HG03439 (cell line): Measurements from ENCODE around the gene PSTPIP1.

Experiments
- ATAC-seq: cut with Tn5 transposase; IDR thresholded peaks from one replicate; pipeline ENCODE4 v1.9.1; 2021; ENCODE audit warnings: mild to moderate bottlenecking, moderate library complexity; ENCODE audit not compliant: unreplicated experiment

Gene PSTPIP1

DNA sequence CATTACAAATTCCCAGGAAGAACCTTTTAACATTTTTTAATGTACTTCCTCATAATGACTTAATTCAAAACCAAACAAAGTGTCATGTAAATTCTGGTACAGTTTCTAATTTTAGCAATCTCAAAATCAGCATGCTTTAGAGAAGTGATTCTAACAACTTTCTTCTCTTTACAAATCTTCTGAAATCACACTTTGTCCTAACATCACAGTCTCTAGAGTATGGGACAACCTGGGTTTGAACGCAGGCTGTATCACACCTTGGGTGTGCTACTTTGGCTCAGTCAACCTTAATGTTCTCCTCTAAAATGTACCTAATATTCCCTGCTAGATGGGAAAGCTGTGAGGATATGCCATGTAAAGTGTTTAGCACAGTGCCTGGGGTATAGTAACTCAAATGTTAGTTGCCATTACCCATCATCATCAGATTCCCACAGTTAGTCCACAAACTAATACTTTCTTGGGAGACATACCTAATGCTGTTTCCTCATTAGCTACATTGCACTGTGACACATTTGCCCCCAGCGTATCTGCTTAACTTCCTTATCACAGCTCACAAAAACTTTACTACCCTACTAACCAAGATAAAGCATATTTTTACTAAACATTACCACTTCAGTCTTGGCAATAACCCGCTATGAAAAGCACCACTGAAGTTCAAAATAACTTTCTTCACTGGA is 72.9 kb downstream of the PSTPIP1 start:
- no peak for ATAC-seq

DNA sequence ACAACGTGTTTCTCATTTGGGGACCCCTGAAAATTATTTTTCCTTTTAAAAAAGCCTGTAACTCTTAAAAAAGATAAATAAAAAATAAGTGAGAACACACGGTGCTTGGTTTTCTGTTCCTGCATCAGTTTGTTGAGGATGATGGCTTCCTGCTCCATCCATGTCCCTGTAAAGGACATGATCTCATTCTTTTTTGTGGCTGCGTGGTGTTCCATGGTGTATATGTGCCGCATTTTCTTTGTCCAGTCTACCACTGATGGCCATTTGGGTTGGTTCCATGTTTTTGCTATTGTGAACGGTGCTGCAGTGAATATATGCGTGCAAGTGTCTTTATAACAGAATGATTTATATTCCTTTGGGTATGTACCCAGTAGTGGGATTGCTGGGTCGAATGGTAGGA is 73.7 kb downstream of the PSTPIP1 start:
- no peak for ATAC-seq

GRCh38 chr15:77069521-77070121 is 74.7 kb downstream of the PSTPIP1 start:
- ATAC-seq: no peak

- ATAC-seq: no peak
Measured at GRCh38 chr15:77070180-77070494, 75.2 kb downstream of the PSTPIP1 start.

DNA sequence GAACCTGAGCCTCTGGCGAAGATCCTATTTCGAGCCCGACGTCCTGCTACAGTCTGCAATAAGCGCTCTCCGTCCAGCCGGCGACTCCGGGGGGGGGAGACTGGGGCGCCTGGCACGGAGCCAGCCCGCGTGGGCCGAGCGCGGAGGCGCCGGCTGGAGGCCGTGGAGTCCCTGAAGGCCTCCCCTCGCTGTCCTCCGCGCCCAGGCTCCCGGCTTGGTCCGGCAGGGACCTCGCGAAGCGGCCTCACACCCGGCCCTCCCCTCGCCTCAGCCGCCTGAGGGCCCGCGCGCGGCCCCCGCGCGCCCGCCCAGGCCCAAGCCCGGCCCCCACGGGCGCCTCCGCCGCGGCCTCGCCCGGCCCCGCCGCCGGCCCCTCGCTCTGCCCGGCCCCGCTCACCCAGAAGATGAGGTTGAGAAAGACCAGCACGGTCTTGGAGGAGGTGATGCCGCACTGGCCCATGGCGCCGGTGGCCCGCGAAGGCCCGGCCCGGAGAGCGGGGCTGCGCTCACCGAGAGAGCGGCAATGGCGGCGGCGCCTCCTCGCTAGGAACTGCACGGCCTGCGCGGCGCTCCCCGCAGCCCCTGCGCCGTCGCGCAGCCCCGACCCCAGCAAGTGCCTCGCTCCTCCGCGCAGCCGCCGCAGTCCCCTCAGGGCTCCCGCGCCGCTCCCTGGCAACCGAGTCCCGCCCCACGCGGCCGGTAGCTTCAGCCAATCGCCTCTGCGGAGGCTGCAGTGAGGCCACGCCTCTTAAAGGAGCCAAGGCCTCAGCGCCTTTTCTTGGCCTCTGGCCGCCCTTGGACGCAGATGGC is 75.8 kb downstream of the PSTPIP1 start, which contains the start of gene TSPAN3:
Gene TSPAN3, minus strand, starts transcription at position 615 of the 810 bp plus-strand sequence. Its CDS starts 155 bp downstream, at position 460.
- peak; percentile 89 for ATAC-seq

DNA sequence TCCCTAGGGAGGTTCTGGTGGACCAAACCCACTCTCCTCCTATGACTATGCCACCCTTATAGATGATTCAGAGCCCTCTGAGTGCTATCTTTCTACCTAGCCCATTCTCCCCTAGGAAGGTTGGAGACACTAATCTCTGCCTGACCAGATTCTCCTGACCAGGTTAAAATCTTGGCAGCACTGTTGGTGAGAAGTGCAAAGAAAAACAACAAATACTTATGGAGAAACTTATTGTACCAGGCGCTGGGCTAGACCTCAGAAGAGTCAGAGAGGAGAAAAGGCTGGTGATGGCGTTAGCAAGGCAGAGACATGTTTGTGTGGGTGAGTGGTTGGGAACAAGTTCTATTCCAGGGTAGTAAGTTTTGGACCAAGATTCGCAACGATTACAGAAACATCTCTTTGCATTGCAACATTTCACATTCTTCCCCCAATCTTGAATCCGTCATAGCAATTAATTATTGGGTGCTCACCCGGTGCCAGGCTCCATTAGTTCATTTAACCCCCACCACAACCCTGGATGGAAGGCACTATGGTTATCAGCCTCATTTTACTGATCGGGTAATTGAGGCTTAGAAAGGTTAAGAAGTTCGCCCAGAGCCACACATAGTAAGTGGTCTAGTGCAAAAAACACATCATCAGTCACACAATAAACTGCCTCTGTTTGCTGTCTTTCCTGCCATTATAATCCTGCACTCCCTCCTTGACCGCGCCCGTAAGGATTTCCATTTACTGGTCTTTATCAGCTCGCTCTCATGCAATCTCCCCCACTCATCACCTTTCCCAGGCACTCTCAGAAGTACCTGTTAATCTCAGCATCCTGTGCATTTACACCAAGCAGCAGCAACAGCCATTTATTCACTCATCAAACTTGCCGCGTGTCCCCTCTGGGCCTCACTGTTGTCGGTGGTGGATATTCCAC is 76.6 kb downstream of the PSTPIP1 start:
- ATAC-seq: no peak

DNA sequence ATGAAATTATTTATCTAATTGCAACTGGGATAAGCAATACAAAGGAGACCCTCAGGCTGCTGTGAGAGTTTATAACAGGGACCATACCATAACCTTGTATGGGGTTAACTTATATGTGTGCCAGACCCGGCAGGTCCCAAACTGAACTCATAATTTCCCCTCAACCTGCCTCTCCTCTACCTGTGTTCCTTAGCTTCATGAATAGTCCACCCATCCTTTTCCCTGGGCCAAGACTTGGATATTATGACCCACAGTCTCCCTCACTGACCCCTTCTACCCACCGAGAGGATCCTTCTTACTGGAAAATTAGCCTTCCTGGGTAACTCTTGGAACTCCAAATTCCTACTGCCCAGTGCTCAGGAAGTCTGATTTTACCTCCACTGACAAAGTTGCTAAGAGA is 79.4 kb downstream of the PSTPIP1 start:
- no peak for ATAC-seq

DNA sequence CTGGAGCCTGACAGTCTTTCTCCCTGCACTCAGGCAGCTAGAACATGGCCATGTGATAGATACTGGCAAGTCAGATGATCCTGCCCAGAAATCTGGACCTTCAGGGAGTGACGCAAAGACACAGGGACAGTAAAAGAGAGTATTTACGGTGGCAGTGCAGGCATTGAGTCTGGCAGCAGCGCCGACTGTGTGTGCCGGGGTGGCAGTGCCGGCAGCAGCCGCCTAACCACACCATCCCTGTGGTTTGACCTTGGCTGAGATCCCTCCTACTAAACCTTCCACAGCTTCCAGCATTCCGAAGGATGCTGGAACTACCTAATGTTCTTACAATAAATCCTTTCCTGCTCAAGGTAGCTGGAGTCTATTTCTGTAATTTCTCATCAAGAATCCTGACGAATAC is 80.6 kb downstream of the PSTPIP1 start:
- ATAC-seq: no peak

DNA sequence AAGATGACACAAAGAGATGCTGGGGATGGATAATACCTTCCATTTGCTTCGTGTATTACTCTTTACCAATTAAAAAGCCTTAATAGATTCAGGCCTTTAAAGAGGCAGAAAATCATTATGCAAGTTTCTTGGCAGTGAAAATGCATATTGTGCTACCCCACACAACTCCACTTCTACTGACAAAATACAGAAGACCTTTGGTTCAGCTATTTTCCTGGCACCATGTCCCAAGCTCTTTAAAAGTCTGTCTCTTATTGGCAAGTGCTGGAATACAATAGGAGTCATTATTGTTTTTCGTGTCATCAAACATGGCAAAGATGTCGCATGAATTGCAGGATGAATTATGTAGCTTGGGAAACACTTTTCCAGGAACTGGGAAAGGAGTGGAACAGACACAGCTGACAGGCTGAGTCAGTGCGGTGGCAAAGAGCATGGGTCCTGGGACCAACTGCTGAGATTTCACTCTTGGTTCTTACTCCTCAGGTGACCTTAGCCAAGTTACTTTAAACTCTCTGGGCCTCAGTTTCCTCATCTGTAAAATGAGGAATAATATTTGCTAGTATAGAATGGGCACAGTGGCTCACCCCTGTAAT is 81.5 kb downstream of the PSTPIP1 start:
- no peak for ATAC-seq

DNA sequence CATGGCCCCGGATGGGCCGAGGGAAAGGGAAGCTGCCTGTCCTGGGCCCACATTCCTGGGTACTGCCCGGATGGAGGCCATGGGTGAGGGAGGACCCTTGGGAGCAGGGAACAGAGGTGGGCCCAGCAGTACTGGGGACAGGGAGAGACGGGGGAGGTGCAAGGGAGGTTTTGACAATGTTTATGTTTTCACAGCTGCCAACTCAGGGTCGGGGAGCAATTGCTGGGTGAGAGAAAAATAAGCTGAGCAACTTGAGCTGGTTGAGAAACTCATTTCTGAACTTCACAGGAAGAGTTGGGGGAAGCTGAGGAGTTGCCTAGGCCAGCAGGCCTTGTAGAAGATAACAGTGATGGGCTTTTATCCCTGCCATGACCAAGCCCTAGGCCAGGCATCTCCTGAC is 87.0 kb downstream of the PSTPIP1 start:
- ATAC-seq: no peak

DNA sequence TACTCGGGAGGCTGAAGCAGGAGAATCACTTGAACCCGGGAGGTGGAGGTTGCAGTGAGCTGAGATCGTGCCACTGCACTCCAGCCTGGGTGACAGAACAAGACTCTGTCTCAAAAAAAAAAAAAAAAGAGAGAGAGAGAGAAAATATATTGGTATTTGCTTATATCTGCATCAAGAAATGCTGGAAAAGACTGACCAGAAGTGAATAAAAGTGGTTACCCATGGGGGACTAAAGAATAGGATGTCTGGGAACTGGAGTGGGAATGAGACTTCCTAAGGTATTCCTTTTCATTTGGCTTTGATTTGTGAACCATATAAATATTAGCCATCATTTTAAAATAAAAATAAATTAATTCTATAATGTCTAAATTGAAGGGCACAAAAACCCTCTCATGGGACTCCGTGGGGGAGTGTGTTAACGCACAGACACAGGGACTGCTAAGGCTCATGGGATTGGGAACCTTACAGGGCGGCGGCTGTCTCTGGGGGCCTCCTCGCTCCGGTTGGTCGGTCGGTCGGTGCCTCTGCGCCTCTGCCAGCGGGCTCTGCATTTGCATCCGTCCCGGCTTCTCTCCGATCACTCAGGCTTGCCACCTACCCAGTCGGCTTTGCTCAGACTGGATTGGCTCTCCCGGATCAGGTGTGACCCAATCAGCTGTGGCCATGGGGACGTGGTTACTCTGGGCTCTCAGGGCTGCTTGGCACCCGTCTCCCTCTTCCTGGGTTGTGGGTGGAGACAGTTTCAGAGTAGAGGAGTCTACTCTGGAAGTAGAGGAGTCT is 88.6 kb downstream of the PSTPIP1 start:
- peak; percentile 62 for ATAC-seq

DNA sequence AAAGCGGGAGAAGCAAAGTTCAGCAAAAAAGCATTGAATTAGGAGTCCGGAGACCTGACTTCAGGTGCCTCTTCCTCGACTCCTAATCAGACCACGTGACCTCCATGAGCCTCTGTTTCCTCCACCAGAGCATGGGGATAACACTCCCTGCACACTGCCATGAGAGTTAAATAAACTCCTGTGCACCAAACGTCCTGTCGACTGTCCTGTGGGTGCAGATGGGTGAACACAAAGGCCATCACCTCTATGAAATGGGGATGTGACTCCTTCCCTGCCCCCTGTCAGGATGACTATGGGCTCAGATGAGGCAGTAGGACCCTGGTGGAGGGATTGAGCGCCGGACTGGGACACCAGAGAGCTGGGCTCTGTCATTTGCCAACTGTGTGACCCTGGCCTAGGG is 89.5 kb downstream of the PSTPIP1 start:
- no peak for ATAC-seq

DNA sequence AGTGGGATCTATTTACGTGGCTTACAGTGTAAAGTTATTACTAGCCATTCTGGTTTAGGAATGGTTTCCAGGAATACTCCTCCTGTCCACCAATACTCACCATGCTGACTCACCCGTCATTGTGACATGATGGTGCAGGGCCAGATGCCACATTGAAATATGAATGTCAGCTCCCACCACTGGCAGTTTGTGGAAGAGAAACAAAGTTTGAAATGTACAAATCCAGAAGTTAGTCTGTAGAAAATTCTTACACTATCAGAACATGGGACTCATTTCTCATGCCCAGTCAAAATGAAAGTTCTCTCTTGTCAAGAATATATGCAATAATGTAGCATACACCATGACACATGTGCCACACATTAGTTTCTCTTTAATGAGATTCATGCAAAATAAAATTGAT is 90.4 kb downstream of the PSTPIP1 start:
- no peak for ATAC-seq
